Gastrocnemius medialis (tissue), 4 donors: ENCODE results near the gene SLC66A2. TPM values are rescaled to one million over a fixed set of nuclear protein-coding genes. Genes with fewer than 3 reads are reported as not detected.

Source experiments
- ATAC-seq, 2 donors: fragments of 150-250 bp; one replicate each; pipeline ENCODE4 v1.9.1; 2016
- DNase-seq, 2 donors: peaks; one replicate each; pipeline ENCODE4 v3.0.0-alpha.2; 2019
- H3K27ac ChIP-seq, 4 donors: fragments of 200-600 bp; sonication (generic); 1 replicate in 1 of 4; 2 replicates in 3 of 4; pipeline ENCODE4 v1.5.1; 2016 to 2018; ENCODE audit warnings: mild to moderate bottlenecking in 2 of 4, moderate library complexity in 1 of 4
- H3K27me3 ChIP-seq, 3 donors: fragments of 200-600 bp; sonication (generic) in 2 of 3; 1 replicate in 1 of 3; 2 replicates in 2 of 3; pipeline versions ENCODE4 v1.5.1 to v1.6.0; 2016 to 2019; ENCODE audit warnings: mild to moderate bottlenecking in 1 of 3, moderate library complexity in 1 of 3
- H3K36me3 ChIP-seq, 2 donors: fragments of 200-600 bp; sonication (generic) in 1 of 2; one replicate each; pipeline ENCODE4 v1.5.1; 2017 to 2018
- H3K4me1 ChIP-seq, 2 donors: fragments of 200-600 bp; sonication (generic) in 1 of 2; one replicate each; pipeline ENCODE4 v1.5.1; 2016 to 2017; ENCODE audit warnings: mild to moderate bottlenecking in 2 of 2
- H3K4me3 ChIP-seq, 4 donors: fragments of 200-600 bp; sonication (generic) in 3 of 4; 1 replicate in 1 of 4; 2 replicates in 3 of 4; pipeline ENCODE4 v1.5.1; 2016 to 2019; ENCODE audit warnings: mild to moderate bottlenecking in 2 of 4
- H3K9me3 ChIP-seq, 3 donors: fragments of 200-600 bp; sonication (generic) in 2 of 3; 1 replicate in 1 of 3; 2 replicates in 2 of 3; pipeline ENCODE4 v1.5.1; 2016 to 2019
- CTCF ChIP-seq, 5 experiments: fragments of 450-650 bp in 3 of 5; fragments of 200-600 bp in 2 of 5; sonication (generic) in 2 of 5; IDR thresholded peaks in 4 of 5; conservative IDR thresholded peaks in 1 of 5; 1 replicate in 4 of 5; 2 replicates in 1 of 5; pipeline ENCODE4 v1.5.1; 2016 to 2019; ENCODE audit warnings: antibody characterized with exemption in 5 of 5, mild to moderate bottlenecking in 3 of 5, moderate library complexity in 3 of 5
- POLR2A ChIP-seq, 2 donors: fragments of 450-650 bp; IDR thresholded peaks; one replicate each; pipeline ENCODE4 v1.6.1; 2017; ENCODE audit warnings: antibody characterized with exemption in 2 of 2, mild to moderate bottlenecking in 2 of 2, moderate library complexity in 2 of 2
- in situ Hi-C, 4 donors: fragments of 200-750 bp; cut with MboI; loops; one replicate each; pipeline versions ENCODE4 v1.15.0 to v1.8.0; 2017; ENCODE audit warnings: low sequenced_read_pairs in 4 of 4
- intact Hi-C: fragments of 100-400 bp; cut with DNase I; formaldehyde crosslinking; loops from one replicate; pipeline ENCODE4 v1.15.1; 2023; ENCODE audit warnings: low total_unique reads
- total RNA-seq, 4 donors: library from RNA; depleted of rRNA; stranded (reverse); fragments of >200 nt; gene quantifications; one replicate each; pipeline versions ENCODE4 v1.1.0 to v1.2.3, GENCODE V29; 2016

Gene SLC66A2
- total RNA-seq, 4 donors from 2014 or later: 43.3 to 121 (median 107) TPM

- no peak overlapping the region for H3K4me3 ChIP-seq
- in situ Hi-C loops: no loop called here
- H3K9me3 ChIP-seq: no peaks in the 10 kb centered on the region
- peaks cover 0 to 20% of the 10 kb centered on the region in 2 donors for H3K36me3 ChIP-seq
- ATAC-seq (no peak), DNase-seq (peak in 1 of 2 donors; percentile 8)
- intact Hi-C loops: no loop called here
- H3K27ac ChIP-seq: peak overlapping the region; percentile 51 to 88 (median 65)
- TF ChIP-seq POLR2A (IDR thresholded peaks at IDR 0.05) (no peak), CTCF (IDR thresholded peaks at IDR 0.05 in 4 of 5, conservative IDR thresholded peaks at IDR 0.05 in 1 of 5) (no peak)
- H3K27me3 ChIP-seq: no peaks in the 10 kb centered on the region
- peaks cover 43 to 68% of the 10 kb centered on the region in 2 donors for H3K4me1 ChIP-seq
These were observed 10.5 kb downstream of the SLC66A2 start for GRCh38 chr18:79940814-79941472.

- in situ Hi-C loops: no loop called here
- peaks cover 37 to 61% of the 10 kb centered on the region in 2 donors for H3K4me1 ChIP-seq
- peak in 1 of 2 donors; percentile 7 for DNase-seq
These were observed 11.2 kb downstream of the SLC66A2 start for GRCh38 chr18:79940126-79940813.

GRCh38 chr18:79939096-79939495 lies 12.4 kb downstream of the SLC66A2 start:
- Histone ChIP-seq H3K27me3 (no peaks in the 10 kb centered on the region), H3K36me3 (peaks cover 0 to 28% of the 10 kb centered on the region in 2 donors), H3K4me1 (peaks cover 25 to 58% of the 10 kb centered on the region in 2 donors), H3K4me3 (no peak overlapping the region), H3K9me3 (no peaks in the 10 kb centered on the region), H3K27ac (peak overlapping the region in 3 of 4 donors; percentile 35 to 88 (median 70))
- intact Hi-C loops: no loop called here
- ATAC-seq: peak in 1 of 2 donors; percentile 36
- TF ChIP-seq CTCF (IDR thresholded peaks at IDR 0.05 in 4 of 5, conservative IDR thresholded peaks at IDR 0.05 in 1 of 5): no peak
- no peak for TF ChIP-seq POLR2A (IDR thresholded peaks at IDR 0.05)
- in situ Hi-C loops: no loop called here
- DNase-seq: peak in 1 of 2 donors; percentile 15

More at GRCh38 chr18:79940126-79940813, 11.2 kb downstream of the SLC66A2 start:
- Histone ChIP-seq H3K27ac (peak overlapping the region; percentile 51 to 88 (median 65)), H3K9me3 (no peaks in the 10 kb centered on the region), H3K27me3 (no peaks in the 10 kb centered on the region), H3K36me3 (peaks cover 0 to 23% of the 10 kb centered on the region in 2 donors), H3K4me3 (no peak overlapping the region)
- no peak for ATAC-seq
- intact Hi-C loops: no loop called here
- TF ChIP-seq POLR2A (IDR thresholded peaks at IDR 0.05) (no peak), CTCF (IDR thresholded peaks at IDR 0.05 in 4 of 5, conservative IDR thresholded peaks at IDR 0.05 in 1 of 5) (no peak)

GRCh38 chr18:79938196-79938595 lies 13.3 kb downstream of the SLC66A2 start:
- peaks cover 22 to 59% of the 10 kb centered on the region in 2 donors for H3K4me1 ChIP-seq
- intact Hi-C loops: no loop called here
- peak overlapping the region in 3 of 4 donors; percentile 35 to 88 (median 70) for H3K27ac ChIP-seq
- in situ Hi-C loops: no loop called here
- H3K9me3 ChIP-seq: no peaks in the 10 kb centered on the region
- H3K4me3 ChIP-seq: no peak overlapping the region
- no peak for ATAC-seq
- TF ChIP-seq POLR2A (IDR thresholded peaks at IDR 0.05): no peak
- no peak for TF ChIP-seq CTCF (IDR thresholded peaks at IDR 0.05 in 4 of 5, conservative IDR thresholded peaks at IDR 0.05 in 1 of 5)
- peak in 1 of 2 donors; percentile 4 for DNase-seq
- peaks cover 0 to 34% of the 10 kb centered on the region in 2 donors for H3K36me3 ChIP-seq
- no peaks in the 10 kb centered on the region for H3K27me3 ChIP-seq
